Measurements from ENCODE around the gene LMNTD2.
"Not testable (repeated sequence)": the region's sequence is repeated elsewhere in the genome, so short reads cannot be mapped to it uniquely, and the experiment has no call there.

LMNTD2 gene

GRCh38 chr11:587546-587945 is 27.0 kb upstream of the LMNTD2 start:
- DNase-seq, result no peak

DNA sequence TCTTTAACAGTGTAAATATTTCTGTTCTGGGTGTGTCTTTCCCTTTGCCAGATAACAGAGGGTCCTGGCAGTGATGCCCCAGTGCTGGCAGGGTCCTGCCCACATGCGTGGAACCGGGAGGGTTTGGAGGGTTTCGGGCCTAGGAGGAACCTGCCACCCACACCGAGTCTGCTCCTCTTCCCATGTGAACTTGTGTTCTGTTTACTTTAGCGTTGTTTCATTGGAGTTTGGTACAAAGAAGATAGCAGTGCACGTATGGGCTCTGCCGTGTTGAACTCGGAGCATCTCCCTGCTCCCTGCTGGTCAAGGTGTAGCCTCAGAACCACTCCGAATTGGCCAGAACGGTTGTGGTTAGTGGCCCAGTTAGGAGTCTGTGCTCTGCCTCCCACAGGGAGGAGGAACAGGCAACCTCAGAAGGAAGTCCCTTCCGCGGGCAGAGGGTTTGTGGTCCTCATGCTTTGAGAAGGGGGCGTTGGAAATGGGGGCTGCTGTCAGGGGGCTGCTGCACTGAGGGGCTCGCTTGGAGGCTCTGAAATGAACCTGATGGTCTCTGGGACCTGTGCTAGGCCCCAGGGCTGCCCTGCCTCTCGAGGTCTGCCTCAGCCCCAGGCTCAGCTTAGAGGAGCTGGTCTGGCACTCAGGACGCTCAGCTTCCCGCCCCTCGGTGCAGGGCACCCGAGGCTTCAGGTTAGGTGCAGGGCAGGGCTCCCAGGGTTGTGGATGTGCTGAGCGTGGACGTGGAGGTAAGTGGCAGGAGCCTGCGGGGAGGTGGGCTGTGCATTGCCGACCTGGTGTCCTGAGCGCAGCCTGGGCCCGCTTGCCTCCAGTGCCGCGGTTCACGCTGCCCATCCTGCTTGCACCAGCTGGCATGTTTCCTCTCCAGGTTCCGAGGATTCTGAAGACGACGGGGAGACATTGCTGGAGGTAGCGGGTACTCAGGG is 26.1 kb upstream of the LMNTD2 start:
- no peak for DNase-seq

DNA sequence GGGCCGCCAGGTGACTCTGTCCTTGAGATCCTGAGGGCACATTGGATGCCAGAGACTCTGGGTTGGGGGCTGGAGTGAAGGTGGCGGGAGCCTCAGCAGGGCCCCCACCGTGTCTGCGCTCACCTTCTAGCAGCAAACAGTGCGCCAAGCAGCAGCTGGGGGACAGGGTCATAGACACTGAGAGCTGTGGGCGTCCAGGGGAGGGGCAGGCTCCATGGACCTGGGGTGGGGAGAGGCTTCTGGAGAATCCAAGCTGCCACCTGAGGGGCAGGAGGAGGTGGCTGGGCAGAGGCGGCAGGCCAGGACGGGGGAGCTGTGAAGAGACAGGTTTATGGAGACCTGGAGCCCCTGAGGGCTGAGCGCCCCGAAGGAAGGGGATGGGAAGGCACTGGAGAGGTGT is 23.7 kb upstream of the LMNTD2 start:
- no peak for DNase-seq

- no peak for DNase-seq
Observed at GRCh38 chr11:581752-582151, 21.2 kb upstream of the LMNTD2 start.

- no peak for DNase-seq
Observed at GRCh38 chr11:581342-581741, 20.8 kb upstream of the LMNTD2 start.

DNA sequence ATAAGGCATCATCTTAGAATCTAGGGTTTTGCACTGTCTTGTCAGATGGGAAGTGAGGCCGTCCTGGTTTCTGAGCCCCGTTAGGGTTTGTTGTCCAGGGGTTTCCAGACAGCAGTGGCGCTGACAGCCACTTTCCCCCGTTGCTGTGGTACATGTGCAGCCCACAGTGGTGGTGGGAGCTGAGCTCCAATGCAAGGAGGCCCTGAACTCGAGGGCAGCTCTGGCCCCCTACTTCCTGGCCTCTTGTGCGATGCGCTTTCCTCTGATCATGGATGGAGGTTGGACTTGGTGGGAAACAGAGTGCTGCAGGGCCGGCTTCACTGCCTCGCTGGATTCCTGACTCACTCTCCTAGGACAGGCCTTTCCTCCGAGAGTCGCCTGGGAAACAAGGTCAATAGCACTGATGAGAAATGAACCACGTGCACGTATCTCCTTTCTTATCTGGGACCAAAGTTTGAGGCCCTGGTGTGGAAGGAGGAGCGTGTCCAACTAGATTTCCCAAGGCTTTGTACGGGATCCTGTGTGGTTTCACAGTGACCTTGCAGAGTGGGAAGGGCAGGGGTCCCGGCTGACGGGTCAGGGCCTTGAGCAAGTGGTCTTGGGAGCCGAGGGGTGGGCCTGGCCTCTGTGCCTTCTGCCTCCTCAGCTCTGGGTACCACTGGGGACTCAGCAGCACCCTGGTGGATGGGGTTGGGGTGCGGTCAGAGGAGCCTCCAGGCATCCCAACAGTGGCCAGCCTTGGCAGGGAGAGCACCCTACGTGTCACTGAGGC is 19.5 kb upstream of the LMNTD2 start:
- DNase-seq, result no peak

DNA sequence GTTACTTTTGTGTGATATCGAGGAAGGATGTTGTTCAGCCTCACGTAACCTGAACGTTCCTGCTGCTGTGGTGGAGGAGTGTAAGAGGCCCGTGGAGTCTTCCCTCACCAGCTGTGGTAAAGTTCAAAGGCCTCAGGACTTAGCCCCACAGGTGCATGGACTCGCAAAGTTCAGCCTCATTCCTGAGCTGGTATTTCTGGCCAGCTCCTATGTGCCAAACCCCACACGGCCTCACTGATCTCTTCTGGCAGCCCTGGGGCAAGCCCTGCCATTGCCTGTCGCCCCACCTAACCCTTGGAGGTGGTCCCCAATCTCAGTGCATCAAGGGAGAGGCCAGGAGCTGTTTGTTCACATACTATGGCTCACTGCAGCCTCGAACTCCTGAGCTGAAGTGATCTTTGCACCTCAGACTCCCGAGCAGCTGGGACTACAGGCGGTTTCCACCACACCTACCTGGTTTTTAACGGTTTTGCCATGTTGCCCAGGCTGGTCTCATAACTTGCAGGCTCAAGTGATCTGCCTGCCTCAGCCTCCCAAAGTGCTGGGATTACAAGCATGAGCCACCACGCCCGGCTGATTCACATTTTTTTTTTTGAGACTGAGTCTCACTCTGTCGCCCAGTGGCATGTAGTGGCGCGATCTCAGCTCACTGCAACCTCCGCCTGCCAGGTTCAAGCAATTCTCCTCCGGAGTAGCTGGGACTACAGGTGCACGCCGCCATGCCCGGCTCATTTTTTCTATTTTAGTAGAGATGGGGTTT is 17.9 kb upstream of the LMNTD2 start:
- DNase-seq, result no peak

GRCh38 chr11:577611-577894 is 17.0 kb upstream of the LMNTD2 start:
- no peak for DNase-seq

GRCh38 chr11:576811-577610 is 16.5 kb upstream of the LMNTD2 start:
- no peak for DNase-seq

GRCh38 chr11:575996-576768 is 15.6 kb upstream of the LMNTD2 start, which contains the start of gene PHRF1:
PHRF1 (plus strand) TSS chr11:576470; CDS start chr11:581513, 5,043 bp downstream.
- DNase-seq, result peak; percentile 89

DNA sequence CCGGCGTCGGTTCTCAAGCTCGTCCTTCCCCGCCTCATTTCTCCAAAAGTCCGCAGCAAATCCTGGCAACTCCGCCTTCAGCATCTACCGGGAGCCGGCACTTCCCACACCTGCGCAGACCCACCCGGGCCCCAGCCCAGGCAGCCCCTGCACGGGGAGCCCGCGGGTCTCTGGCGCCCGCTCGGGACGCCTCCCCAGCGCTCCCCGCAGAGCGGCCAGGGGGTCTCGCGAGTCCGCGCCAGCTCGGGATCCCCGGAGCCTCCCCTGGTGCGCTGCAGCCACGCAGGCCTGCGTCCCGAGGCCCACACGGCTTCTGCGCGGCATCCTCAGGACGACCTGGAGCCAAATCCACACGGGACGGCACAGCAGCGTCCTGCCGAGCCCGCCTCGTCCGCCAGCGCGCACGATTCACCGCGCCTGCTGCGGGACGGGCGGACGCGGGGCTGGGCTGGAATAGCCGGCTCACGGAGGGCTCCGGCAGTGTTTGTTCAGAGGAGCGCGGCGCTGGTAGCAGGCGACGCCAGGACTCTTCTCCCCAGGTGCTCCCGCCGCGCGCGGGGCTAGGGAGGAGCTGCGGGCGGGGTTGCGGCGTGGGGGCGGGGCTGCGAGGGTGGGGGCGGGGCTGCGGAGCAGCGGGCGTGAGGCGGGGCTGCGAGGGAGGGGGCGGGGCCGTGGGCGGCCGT is 14.9 kb upstream of the LMNTD2 start:
- DNase-seq, result peak; percentile 73

- DNase-seq, result no peak
Observed at GRCh38 chr11:574632-575312, 14.2 kb upstream of the LMNTD2 start.

GRCh38 chr11:574031-574570 is 13.6 kb upstream of the LMNTD2 start:
- not testable (repeated sequence) for DNase-seq

- no peak for DNase-seq
Observed at GRCh38 chr11:573146-573759, 12.7 kb upstream of the LMNTD2 start.

DNA sequence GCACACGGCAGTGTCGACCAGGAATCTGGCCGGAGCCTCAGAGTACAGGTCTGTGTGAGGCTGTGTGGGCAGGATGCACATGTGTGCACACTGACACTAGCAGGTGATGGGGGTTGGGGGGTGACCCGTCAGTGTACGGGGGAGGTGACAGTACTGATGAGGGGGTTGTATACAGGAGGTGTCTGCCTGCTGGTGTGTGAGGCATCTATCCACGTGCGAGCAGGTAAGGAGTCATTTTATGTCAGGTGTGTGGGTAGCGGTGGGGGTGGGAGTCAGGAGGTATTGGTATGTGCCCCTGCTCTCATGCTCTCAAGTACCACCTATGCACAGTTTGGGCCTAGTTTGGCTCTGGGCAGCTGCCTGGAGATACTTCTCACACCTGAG is 11.3 kb upstream of the LMNTD2 start:
- no peak for DNase-seq

- DNase-seq, result no peak
Observed at GRCh38 chr11:569158-569885, 8.8 kb upstream of the LMNTD2 start.

DNA sequence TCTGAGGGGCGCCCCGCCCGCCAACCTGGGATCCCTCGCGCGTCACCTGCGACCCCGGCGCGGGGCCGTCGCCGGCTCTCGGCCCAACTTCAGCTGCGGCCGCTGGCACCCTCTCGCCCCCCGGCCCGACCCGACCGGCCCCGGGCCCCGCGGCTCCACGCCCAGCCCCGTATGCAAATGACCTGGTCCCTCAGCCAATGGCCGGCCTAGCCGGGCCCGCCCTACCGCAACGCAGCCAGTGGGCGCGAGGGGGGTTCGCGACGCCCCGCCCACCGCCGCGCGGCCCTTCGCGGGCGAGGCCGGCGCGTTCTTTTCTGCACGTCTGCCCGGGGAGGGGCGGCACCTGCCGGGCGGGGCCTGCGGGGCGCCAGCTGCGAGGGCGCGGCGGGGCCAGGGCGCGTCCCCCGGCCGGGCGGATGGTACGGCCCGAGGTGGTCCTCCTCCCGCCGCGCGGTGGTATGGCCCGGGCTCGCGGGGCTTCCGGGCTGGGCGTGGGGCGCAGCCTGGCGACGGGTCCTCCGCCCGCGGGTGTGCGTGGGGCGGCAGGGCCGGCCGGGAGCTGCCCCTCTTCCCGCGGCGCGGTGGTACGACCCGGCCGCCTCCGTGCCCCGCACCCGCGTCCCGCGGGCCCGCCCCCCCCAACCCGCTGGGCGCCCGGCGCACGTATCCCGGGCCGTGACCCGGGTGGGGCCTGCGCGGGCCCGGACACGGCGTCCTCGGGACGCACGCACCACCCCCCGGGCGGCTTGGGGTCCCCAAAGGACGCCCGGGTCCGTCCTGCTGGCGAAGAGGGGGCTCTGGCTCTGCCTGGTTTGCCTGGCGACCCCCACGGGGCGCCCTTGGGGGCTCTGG is 8.0 kb upstream of the LMNTD2 start:
- DNase-seq, result peak; percentile 96
